ENCODE results near the gene SMARCD1. TPM values are rescaled to one million over a fixed set of nuclear protein-coding genes. Genes with fewer than 3 reads are reported as not detected.
A peak's percentile ranks its signal among the peaks of the same experiment; 100 is the strongest.

SMARCD1 gene
- total and polyA plus RNA-seq, 9 of the 15 experiments (the other 6 are each of a cell fraction or from before 2014, with no cell fraction given): 0.86 to 91.7 (median 48.0) TPM

DNA sequence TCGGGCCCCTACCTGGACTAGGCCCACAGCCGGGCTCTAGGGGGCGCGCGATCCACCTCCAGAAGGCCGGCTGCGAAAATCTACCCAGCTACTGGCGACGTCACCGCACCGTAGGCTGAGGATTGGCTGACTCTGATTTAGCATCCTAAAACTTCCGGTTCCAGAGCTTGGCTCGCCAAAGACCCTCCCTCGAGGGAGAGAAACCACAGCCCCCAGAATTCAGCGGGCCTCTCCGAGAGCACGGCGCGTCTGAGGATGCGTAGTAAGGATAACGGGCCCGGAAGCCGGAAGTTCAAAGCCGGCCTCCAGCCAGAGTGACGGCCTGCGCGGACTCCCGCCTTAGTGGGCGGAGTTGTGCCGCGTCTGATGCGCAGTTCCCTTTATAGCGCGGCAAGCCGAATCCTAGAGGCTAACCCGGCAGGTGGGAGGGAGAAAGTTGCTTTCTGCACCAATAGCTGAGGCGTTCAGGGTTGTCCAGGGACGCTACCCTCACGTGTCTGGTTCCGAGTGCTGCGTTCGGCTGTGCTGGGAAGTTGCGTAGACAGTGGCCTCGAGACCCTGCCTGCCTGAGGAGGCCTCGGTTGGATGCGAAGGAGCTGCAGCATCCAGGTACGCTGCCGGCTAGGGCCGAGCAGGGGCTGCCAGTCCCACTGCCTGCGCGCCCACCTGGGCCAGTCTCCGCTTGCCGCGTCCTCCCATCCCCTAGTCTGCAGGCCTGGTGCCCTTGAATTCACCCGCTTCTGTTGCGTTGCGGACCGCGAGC lies 26.7 kb downstream of the SMARCD1 start, which contains the start of gene COX14 (continued):
- TF ChIP-seq E2F8 (IDR thresholded peaks at IDR 0.05; ENCODE audit: low read depth, partially characterized antibody) (peak; percentile 86), PTTG1 (tag; IDR thresholded peaks at IDR 0.05; ENCODE audit: low read depth) (no peak), ZNF584 (CRISPR knock-in tag; IDR thresholded peaks at IDR 0.05; ENCODE audit: low read depth) (no peak), KDM5B (IDR thresholded peaks at IDR 0.05; ENCODE audit: insufficient replicate concordance, low read depth, low read length) (peak; percentile 70), PURB (CRISPR knock-in tag; IDR thresholded peaks at IDR 0.05; ENCODE audit: low read depth) (no peak), ZFP36 (IDR thresholded peaks at IDR 0.05; ENCODE audit: low read depth, low read length, partially characterized antibody) (no peak), TARDBP (IDR thresholded peaks at IDR 0.05) (no peak), RBM15 (IDR thresholded peaks at IDR 0.05; ENCODE audit: insufficient read depth, low read length) (no peak), MNT (conservative IDR thresholded peaks at IDR 0.05) (peak; percentile 95 to 97), POLR2B (IDR thresholded peaks at IDR 0.05; ENCODE audit: low read depth, partially characterized antibody) (peak; percentile 61), DDX20 (tag; IDR thresholded peaks at IDR 0.05; ENCODE audit: low read depth) (no peak), TRIM25 (IDR thresholded peaks at IDR 0.05; ENCODE audit: borderline replicate concordance) (no peak), ZNF3 (CRISPR knock-in tag; IDR thresholded peaks at IDR 0.05) (no peak), ESRRA (IDR thresholded peaks at IDR 0.05; ENCODE audit: borderline replicate concordance, low read depth) (peak; percentile 70), ILK (tag; IDR thresholded peaks at IDR 0.05; ENCODE audit: borderline replicate concordance, low read depth) (no peak), ZNF445 (CRISPR knock-in tag; IDR thresholded peaks at IDR 0.05; ENCODE audit: low read depth) (no peak), MED1 (CRISPR knock-in tag; IDR thresholded peaks at IDR 0.05; ENCODE audit: borderline replicate concordance) (no peak), MCM5 (IDR thresholded peaks at IDR 0.05; ENCODE audit: low read depth) (no peak), ZNF134 (CRISPR knock-in tag; conservative IDR thresholded peaks at IDR 0.05) (no peak)
- TF ChIP-seq, protein P1, sequence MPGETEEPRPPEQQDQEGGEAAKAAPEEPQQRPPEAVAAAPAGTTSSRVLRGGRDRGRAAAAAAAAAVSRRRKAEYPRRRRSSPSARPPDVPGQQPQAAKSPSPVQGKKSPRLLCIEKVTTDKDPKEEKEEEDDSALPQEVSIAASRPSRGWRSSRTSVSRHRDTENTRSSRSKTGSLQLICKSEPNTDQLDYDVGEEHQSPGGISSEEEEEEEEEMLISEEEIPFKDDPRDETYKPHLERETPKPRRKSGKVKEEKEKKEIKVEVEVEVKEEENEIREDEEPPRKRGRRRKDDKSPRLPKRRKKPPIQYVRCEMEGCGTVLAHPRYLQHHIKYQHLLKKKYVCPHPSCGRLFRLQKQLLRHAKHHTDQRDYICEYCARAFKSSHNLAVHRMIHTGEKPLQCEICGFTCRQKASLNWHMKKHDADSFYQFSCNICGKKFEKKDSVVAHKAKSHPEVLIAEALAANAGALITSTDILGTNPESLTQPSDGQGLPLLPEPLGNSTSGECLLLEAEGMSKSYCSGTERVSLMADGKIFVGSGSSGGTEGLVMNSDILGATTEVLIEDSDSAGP (CRISPR knock-in tag; IDR thresholded peaks at IDR 0.05): no peak; the same call in 1 of the 2 replicates

Measured in K562 (cell line).